Neural cell (in vitro differentiated cells): ENCODE measurements around the gene SLC38A9. TPM values are rescaled to one million over a fixed set of nuclear protein-coding genes. Genes with fewer than 3 reads are reported as not detected.

Experiments
- H2AFZ ChIP-seq: fragments of 200-600, 300-800 bp; sonication (generic), shearing (Covaris generic); 2 replicates; pipeline ENCODE4 v1.6.0; 2014; ENCODE audit warnings: low read depth, mild to moderate bottlenecking, antibody characterized with exemption, low read length, moderate library complexity
- H3F3A ChIP-seq: fragments of 200-600 bp; shearing (Covaris generic); 2 replicates; pipeline ENCODE4 v1.6.1; 2016; ENCODE audit warnings: mild to moderate bottlenecking, moderate library complexity, mixed read lengths, antibody characterized with exemption, low read length; ENCODE audit not compliant: insufficient read depth, poor library complexity, severe bottlenecking
- H3K27ac ChIP-seq: fragments of 200-600, 300-800 bp; sonication (generic), shearing (Covaris generic); 2 replicates; pipeline ENCODE4 v1.5.1; 2014; ENCODE audit warnings: mild to moderate bottlenecking, low read length, moderate library complexity
- H3K27me3 ChIP-seq: fragments of 300-800, 200-600 bp; sonication (generic), shearing (Covaris generic); 2 replicates; pipeline ENCODE4 v1.6.0; 2014; ENCODE audit warnings: mild to moderate bottlenecking, low read depth, low read length, moderate library complexity; ENCODE audit not compliant: insufficient read depth
- H3K36me3 ChIP-seq: fragments of 300-800, 200-600 bp; sonication (generic), shearing (Covaris generic); 2 replicates; pipeline ENCODE4 v1.5.1; 2014; ENCODE audit warnings: mild to moderate bottlenecking, antibody characterized with exemption, low read length, moderate library complexity; ENCODE audit not compliant: insufficient read depth
- H3K4me2 ChIP-seq: fragments of 300-800, 200-600 bp; sonication (generic), shearing (Covaris generic); 2 replicates; pipeline ENCODE4 v1.6.0; 2014; ENCODE audit warnings: mild to moderate bottlenecking, low read length
- H3K4me3 ChIP-seq: fragments of 300-800, 200-600 bp; sonication (generic), shearing (Covaris generic); 2 replicates; pipeline ENCODE4 v1.5.1; 2014; ENCODE audit warnings: mild to moderate bottlenecking, low read length, moderate library complexity
- H3K79me2 ChIP-seq: fragments of 200-600 bp; shearing (Covaris generic); replicated peaks from 2 replicates; pipeline ENCODE4 v1.6.0; 2014; ENCODE audit warnings: mild to moderate bottlenecking, low read length, moderate library complexity; ENCODE audit not compliant: insufficient read depth
- H3K9ac ChIP-seq: fragments of 300-800, 200-600 bp; sonication (generic), shearing (Covaris generic); 2 replicates; pipeline ENCODE4 v1.6.1; 2016; ENCODE audit warnings: mild to moderate bottlenecking, low read length, mixed read lengths
- H3K9me2 ChIP-seq: fragments of 200-600 bp; shearing (Covaris generic); 2 replicates; pipeline ENCODE4 v1.6.1; 2016; ENCODE audit warnings: mild to moderate bottlenecking, low read length, mixed read lengths; ENCODE audit not compliant: insufficient read depth
- H3K9me3 ChIP-seq: fragments of 200-600, 300-800 bp; sonication (generic), shearing (Covaris generic); 2 replicates; pipeline ENCODE4 v1.6.1; 2016; ENCODE audit warnings: mild to moderate bottlenecking, mixed run types, low read length, moderate library complexity, mixed read lengths
- H4K20me1 ChIP-seq: fragments of 200-600 bp; shearing (Covaris generic); 2 replicates; pipeline ENCODE4 v1.6.1; 2016; ENCODE audit warnings: mild to moderate bottlenecking, mixed run types; ENCODE audit not compliant: insufficient read depth
- EP300 ChIP-seq: fragments of 450-650 bp; conservative IDR thresholded peaks from 2 replicates; pipeline ENCODE4 v1.6.1; 2014; ENCODE audit warnings: antibody characterized with exemption, mild to moderate bottlenecking, moderate library complexity; ENCODE audit not compliant: poor library complexity, severe bottlenecking
- EZH2 ChIP-seq: fragments of 200-600, 300-800 bp; shearing (Covaris generic), sonication (generic); IDR thresholded peaks from 2 replicates; pipeline ENCODE4 v1.6.1; 2014; ENCODE audit warnings: antibody characterized with exemption, low read length, borderline replicate concordance, mild to moderate bottlenecking; ENCODE audit not compliant: insufficient read depth, poor library complexity, severe bottlenecking
- MXI1 ChIP-seq: fragments of 450-650 bp; conservative IDR thresholded peaks from 2 replicates; pipeline ENCODE4 v1.6.1; 2014; ENCODE audit warnings: antibody characterized with exemption, mild to moderate bottlenecking; ENCODE audit not compliant: poor library complexity, severe bottlenecking
- POLR2AphosphoS5 ChIP-seq: IDR thresholded peaks from 2 replicates; pipeline ENCODE4 v1.6.1; 2012
- RAD21 ChIP-seq: fragments of 450-650 bp; conservative IDR thresholded peaks from 2 replicates; pipeline ENCODE4 v1.6.1; 2014; ENCODE audit warnings: antibody characterized with exemption, mild to moderate bottlenecking, moderate library complexity
- SMC3 ChIP-seq: fragments of 450-650 bp; conservative IDR thresholded peaks from 2 replicates; pipeline ENCODE4 v1.6.1; 2014; ENCODE audit warnings: antibody characterized with exemption, mild to moderate bottlenecking, moderate library complexity; ENCODE audit not compliant: poor library complexity
- TAF1 ChIP-seq: IDR thresholded peaks from 2 replicates; pipeline ENCODE4 v1.6.1; 2012; ENCODE audit warnings: low read depth
- polyA plus RNA-seq: library from polyadenylated mRNA; depleted of rRNA; stranded (reverse); fragments of >200 nt; gene quantifications from 2 replicates; pipeline ENCODE4 v1.2.3, GENCODE V29; 2014
- TF ChIP-seq, protein P1 (sequence below): IDR thresholded peaks from 2 replicates; pipeline ENCODE4 v1.6.1; 2012; ENCODE audit warnings: borderline replicate concordance
- TF ChIP-seq, protein P2 (sequence below): fragments of 450-650 bp; IDR thresholded peaks from 2 replicates; pipeline ENCODE4 v1.5.1; 2014; ENCODE audit warnings: antibody characterized with exemption, mild to moderate bottlenecking, moderate library complexity; ENCODE audit not compliant: poor library complexity, severe bottlenecking

The SLC38A9 gene
- polyA plus RNA-seq, 1 donor from 2014 or later = 44.5 TPM

DNA sequence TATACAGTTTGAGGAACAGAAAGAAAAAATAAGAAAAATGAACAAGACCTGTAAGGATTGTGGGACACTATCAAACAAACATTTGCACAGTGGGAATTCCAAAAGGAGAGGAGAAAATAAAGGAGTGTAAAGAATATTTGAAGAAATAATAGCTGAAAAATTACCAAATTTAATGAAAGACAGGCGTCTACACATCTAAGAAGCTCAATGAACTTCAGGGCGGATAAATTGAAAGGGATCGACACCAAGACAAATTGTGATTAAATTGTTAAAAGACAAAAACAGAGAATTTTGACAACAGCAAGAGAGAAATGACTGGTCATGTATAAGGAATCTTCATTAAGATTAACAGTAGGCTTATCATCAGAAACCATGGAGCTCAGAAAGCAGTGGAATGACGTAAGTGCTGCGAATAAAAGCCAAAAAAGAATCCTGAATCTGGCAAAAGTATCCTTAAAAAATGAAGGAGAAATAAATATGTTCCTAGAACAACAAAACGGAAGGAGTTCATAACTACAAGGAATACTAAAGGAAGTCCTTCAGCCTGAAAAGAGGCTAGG lies 3.5 kb upstream of the SLC38A9 start:
- Histone ChIP-seq H4K20me1 (no peaks in the 10 kb centered on the region), H3K4me2 (no peak overlapping the region), H3K27ac (no peak overlapping the region), H3K9me2 (no peaks in the 10 kb centered on the region), H3K9ac (no peak overlapping the region), H3K27me3 (no peaks in the 10 kb centered on the region), H3K9me3 (no peaks in the 10 kb centered on the region), H3K79me2 (peaks cover 5% of the 10 kb centered on the region), H3K36me3 (no peaks in the 10 kb centered on the region), H3K4me3 (no peak overlapping the region), H2AFZ (no peak overlapping the region), H3F3A (no peaks in the 10 kb centered on the region)
- TF ChIP-seq, protein P1, sequence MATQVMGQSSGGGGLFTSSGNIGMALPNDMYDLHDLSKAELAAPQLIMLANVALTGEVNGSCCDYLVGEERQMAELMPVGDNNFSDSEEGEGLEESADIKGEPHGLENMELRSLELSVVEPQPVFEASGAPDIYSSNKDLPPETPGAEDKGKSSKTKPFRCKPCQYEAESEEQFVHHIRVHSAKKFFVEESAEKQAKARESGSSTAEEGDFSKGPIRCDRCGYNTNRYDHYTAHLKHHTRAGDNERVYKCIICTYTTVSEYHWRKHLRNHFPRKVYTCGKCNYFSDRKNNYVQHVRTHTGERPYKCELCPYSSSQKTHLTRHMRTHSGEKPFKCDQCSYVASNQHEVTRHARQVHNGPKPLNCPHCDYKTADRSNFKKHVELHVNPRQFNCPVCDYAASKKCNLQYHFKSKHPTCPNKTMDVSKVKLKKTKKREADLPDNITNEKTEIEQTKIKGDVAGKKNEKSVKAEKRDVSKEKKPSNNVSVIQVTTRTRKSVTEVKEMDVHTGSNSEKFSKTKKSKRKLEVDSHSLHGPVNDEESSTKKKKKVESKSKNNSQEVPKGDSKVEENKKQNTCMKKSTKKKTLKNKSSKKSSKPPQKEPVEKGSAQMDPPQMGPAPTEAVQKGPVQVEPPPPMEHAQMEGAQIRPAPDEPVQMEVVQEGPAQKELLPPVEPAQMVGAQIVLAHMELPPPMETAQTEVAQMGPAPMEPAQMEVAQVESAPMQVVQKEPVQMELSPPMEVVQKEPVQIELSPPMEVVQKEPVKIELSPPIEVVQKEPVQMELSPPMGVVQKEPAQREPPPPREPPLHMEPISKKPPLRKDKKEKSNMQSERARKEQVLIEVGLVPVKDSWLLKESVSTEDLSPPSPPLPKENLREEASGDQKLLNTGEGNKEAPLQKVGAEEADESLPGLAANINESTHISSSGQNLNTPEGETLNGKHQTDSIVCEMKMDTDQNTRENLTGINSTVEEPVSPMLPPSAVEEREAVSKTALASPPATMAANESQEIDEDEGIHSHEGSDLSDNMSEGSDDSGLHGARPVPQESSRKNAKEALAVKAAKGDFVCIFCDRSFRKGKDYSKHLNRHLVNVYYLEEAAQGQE = no peak
- TF ChIP-seq EZH2 (no peak), RAD21 (no peak), EP300 (no peak), TAF1 (no peak), SMC3 (no peak), POLR2AphosphoS5 (no peak), MXI1 (no peak)
- TF ChIP-seq, protein P2, sequence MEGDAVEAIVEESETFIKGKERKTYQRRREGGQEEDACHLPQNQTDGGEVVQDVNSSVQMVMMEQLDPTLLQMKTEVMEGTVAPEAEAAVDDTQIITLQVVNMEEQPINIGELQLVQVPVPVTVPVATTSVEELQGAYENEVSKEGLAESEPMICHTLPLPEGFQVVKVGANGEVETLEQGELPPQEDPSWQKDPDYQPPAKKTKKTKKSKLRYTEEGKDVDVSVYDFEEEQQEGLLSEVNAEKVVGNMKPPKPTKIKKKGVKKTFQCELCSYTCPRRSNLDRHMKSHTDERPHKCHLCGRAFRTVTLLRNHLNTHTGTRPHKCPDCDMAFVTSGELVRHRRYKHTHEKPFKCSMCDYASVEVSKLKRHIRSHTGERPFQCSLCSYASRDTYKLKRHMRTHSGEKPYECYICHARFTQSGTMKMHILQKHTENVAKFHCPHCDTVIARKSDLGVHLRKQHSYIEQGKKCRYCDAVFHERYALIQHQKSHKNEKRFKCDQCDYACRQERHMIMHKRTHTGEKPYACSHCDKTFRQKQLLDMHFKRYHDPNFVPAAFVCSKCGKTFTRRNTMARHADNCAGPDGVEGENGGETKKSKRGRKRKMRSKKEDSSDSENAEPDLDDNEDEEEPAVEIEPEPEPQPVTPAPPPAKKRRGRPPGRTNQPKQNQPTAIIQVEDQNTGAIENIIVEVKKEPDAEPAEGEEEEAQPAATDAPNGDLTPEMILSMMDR = no peak

DNA sequence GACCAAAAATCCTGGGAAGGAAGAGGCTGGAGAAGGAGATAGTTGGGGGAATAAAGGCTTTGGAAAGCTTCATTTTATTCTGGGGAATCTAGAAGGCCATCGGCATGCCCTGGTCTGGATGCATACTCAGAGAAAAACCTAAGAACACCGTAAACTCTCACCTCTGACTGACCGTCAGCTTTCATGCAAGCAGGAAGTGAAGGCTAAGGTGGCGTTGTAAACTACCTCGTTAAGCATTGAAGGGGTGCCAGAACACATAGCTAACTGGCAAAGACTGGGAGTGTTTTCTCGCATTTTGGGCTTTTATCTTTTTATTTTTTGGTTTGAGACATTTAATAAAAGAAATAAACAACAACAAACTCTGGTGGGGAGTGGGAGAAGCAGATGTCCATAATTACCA lies 2.6 kb upstream of the SLC38A9 start:
- H3K4me2 ChIP-seq = no peak overlapping the region
- no peaks in the 10 kb centered on the region for H3F3A ChIP-seq
- H4K20me1 ChIP-seq = no peaks in the 10 kb centered on the region
- no peaks in the 10 kb centered on the region for H3K36me3 ChIP-seq
- TF ChIP-seq, protein P1 = no peak
- TF ChIP-seq SMC3 (no peak), MXI1 (no peak), RAD21 (no peak), EP300 (no peak), EZH2 (no peak), TAF1 (no peak), POLR2AphosphoS5 (no peak)
- TF ChIP-seq, protein P2 = no peak
- H3K9me3 ChIP-seq = no peaks in the 10 kb centered on the region
- no peaks in the 10 kb centered on the region for H3K9me2 ChIP-seq
- H3K4me3 ChIP-seq = no peak overlapping the region
- H3K27ac ChIP-seq = no peak overlapping the region
- H3K79me2 ChIP-seq = peaks cover 5% of the 10 kb centered on the region
- no peak overlapping the region for H2AFZ ChIP-seq
- no peak overlapping the region for H3K9ac ChIP-seq
- no peaks in the 10 kb centered on the region for H3K27me3 ChIP-seq
